H1 (cell line): ENCODE measurements around the gene SLX4IP. TPM values are rescaled to one million over a fixed set of nuclear protein-coding genes. Genes with fewer than 3 reads are reported as not detected.

Source experiments
- CTCF ChIA-PET: fragments of 300-600 bp; sonication (Branson Sonifier 250); formaldehyde crosslinking; loops from one replicate; lab custom pipeline; 2021; ENCODE audit not compliant: partially characterized antibody; lab: Charles Lee
- POLR2A ChIA-PET: fragments of 300-600 bp; sonication (Branson Sonifier 250); formaldehyde crosslinking; loops from one replicate; lab custom pipeline; 2021; ENCODE audit warnings: inconsistent platforms; ENCODE audit not compliant: partially characterized antibody; lab: Charles Lee
- DNase-seq, 2 experiments: peaks; one replicate each; pipeline versions ENCODE4 v3.0.0 to v3.0.0-alpha.2; 2010 to 2022; ENCODE audit warnings: low spot score in 2 of 2, low read depth in 1 of 2, mixed read lengths in 1 of 2
- FAIRE-seq: peaks from 2 replicates; lab custom pipeline; 2011; peaks lifted over from hg19 to GRCh38; lab: Jason Lieb, UNC
- H2AFZ ChIP-seq: 2 replicates; pipeline ENCODE4 v1.8.1; 2012; ENCODE audit warnings: low read length, inconsistent platforms
- H2AK5ac ChIP-seq: 2 replicates; pipeline ENCODE4 v1.6.1; 2013; ENCODE audit warnings: low read depth, low read length
- H2BK120ac ChIP-seq: replicated peaks from 2 replicates; pipeline ENCODE3; 2013; ENCODE audit warnings: low read depth, low read length, inconsistent platforms
- H2BK12ac ChIP-seq: 2 replicates; pipeline ENCODE4 v1.6.1; 2013; ENCODE audit warnings: low read depth, low read length
- H2BK15ac ChIP-seq: 2 replicates; pipeline ENCODE4 v1.6.1; 2013; ENCODE audit warnings: low read length
- H2BK20ac ChIP-seq: 2 replicates; pipeline ENCODE4 v1.6.1; 2013; ENCODE audit warnings: low read length
- H2BK5ac ChIP-seq: 2 replicates; pipeline ENCODE4 v1.6.1; 2013; ENCODE audit warnings: low read depth, low read length
- H3K14ac ChIP-seq: 2 replicates; pipeline ENCODE4 v1.6.1; 2013; ENCODE audit warnings: inconsistent platforms; ENCODE audit not compliant: insufficient read length
- H3K18ac ChIP-seq: 2 replicates; pipeline ENCODE4 v1.6.1; 2013; ENCODE audit warnings: low read length; ENCODE audit errors: extremely low read depth
- H3K23ac ChIP-seq: 2 replicates; pipeline ENCODE4 v1.6.1; 2013; ENCODE audit warnings: inconsistent platforms; ENCODE audit not compliant: insufficient read length
- H3K23me2 ChIP-seq: 2 replicates; pipeline ENCODE4 v1.6.1; 2013; ENCODE audit warnings: low read depth, low read length
- H3K27ac ChIP-seq: 2 replicates; pipeline ENCODE4 v1.6.1; 2011; ENCODE audit warnings: low read depth, low read length, inconsistent platforms
- H3K27me3 ChIP-seq, 4 experiments: replicated peaks in 1 of 4; 1 replicate in 1 of 4; 2 replicates in 3 of 4; pipeline versions ENCODE4 v1.6.1 to v1.8.1; 2011 to 2013; ENCODE audit warnings: low read length in 3 of 4, mild to moderate bottlenecking in 3 of 4, inconsistent platforms in 2 of 4, mixed read lengths in 2 of 4, moderate library complexity in 1 of 4; ENCODE audit not compliant: control insufficient read depth in 3 of 4, insufficient read depth in 3 of 4; ENCODE audit errors: extremely low read depth in 1 of 4
- H3K36me3 ChIP-seq, 4 experiments: 2 replicates each; pipeline versions ENCODE4 v1.6.1 to v1.8.1; 2011 to 2013; ENCODE audit warnings: mild to moderate bottlenecking in 4 of 4, low read length in 3 of 4, moderate library complexity in 2 of 4, control low read depth in 1 of 4, inconsistent platforms in 1 of 4; ENCODE audit not compliant: insufficient read depth in 4 of 4, control insufficient read depth in 2 of 4
- H3K4ac ChIP-seq: replicated peaks from 2 replicates; pipeline ENCODE3; 2013; ENCODE audit warnings: low read length, low read depth, mixed read lengths, inconsistent platforms; ENCODE audit not compliant: insufficient read length
- H3K4me1 ChIP-seq, 4 experiments: replicated peaks in 1 of 4; 1 replicate in 1 of 4; 2 replicates in 3 of 4; pipeline versions ENCODE4 v1.6.1 to v1.8.1; 2011 to 2013; ENCODE audit warnings: low read length in 3 of 4, inconsistent platforms in 2 of 4, mixed read lengths in 1 of 4; ENCODE audit not compliant: insufficient read depth in 4 of 4, control insufficient read depth in 3 of 4
- H3K4me2 ChIP-seq, 2 experiments: 2 replicates each; pipeline versions ENCODE4 v1.6.1 to v1.8.1; 2011 to 2013; ENCODE audit warnings: low read depth in 2 of 2, low read length in 2 of 2, control low read depth in 1 of 2, inconsistent platforms in 1 of 2, mild to moderate bottlenecking in 1 of 2; ENCODE audit not compliant: insufficient read depth in 1 of 2
- H3K4me3 ChIP-seq, 4 experiments: fragments of 200-600, 300-600 bp in 1 of 4; sonication (generic), shearing (Covaris generic), sonication (Bioruptor Twin) in 1 of 4; 2 replicates each; pipeline versions ENCODE4 v1.5.1 to v1.8.1; 2011 to 2016; ENCODE audit warnings: low read length in 4 of 4, low read depth in 3 of 4, control low read depth in 2 of 4, inconsistent platforms in 2 of 4, mild to moderate bottlenecking in 2 of 4, mixed read lengths in 1 of 4, moderate library complexity in 1 of 4; ENCODE audit not compliant: insufficient read depth in 2 of 4; ENCODE audit errors: extremely low read depth in 1 of 4
- H3K56ac ChIP-seq: replicated peaks from 2 replicates; pipeline ENCODE3; 2013; ENCODE audit warnings: low read depth, mild to moderate bottlenecking, mixed read lengths, low read length, inconsistent platforms; ENCODE audit not compliant: insufficient read length
- H3K79me1 ChIP-seq: 2 replicates; pipeline ENCODE4 v1.6.1; 2013; ENCODE audit warnings: low read depth, low read length, control low read depth
- H3K79me2 ChIP-seq, 2 experiments: 2 replicates each; pipeline versions ENCODE4 v1.6.1 to v1.8.1; 2012 to 2013; ENCODE audit warnings: low read length in 2 of 2, mild to moderate bottlenecking in 2 of 2, inconsistent platforms in 1 of 2; ENCODE audit not compliant: insufficient read depth in 2 of 2, control insufficient read depth in 1 of 2
- H3K9ac ChIP-seq, 4 experiments: replicated peaks in 1 of 4; 1 replicate in 1 of 4; 2 replicates in 3 of 4; pipeline versions ENCODE4 v1.6.1 to v1.8.1; 2011 to 2013; ENCODE audit warnings: low read depth in 3 of 4, low read length in 3 of 4, control low read depth in 2 of 4, mild to moderate bottlenecking in 2 of 4, moderate library complexity in 2 of 4, inconsistent platforms in 1 of 4; ENCODE audit errors: extremely low read depth in 1 of 4
- H3K9me3 ChIP-seq, 2 experiments: 2 replicates each; pipeline versions ENCODE4 v1.6.1 to v1.8.1; 2012 to 2013; ENCODE audit warnings: mild to moderate bottlenecking in 2 of 2, moderate library complexity in 2 of 2, control low read depth in 1 of 2, inconsistent platforms in 1 of 2, low read depth in 1 of 2, low read length in 1 of 2, mixed read lengths in 1 of 2; ENCODE audit not compliant: insufficient read depth in 2 of 2
- H4K20me1 ChIP-seq, 2 experiments: replicated peaks in 1 of 2; 2 replicates each; pipeline versions ENCODE3 to v1.8.1; 2011 to 2013; ENCODE audit warnings: inconsistent platforms in 2 of 2, low read length in 2 of 2, mild to moderate bottlenecking in 1 of 2; ENCODE audit not compliant: insufficient read depth in 2 of 2, control insufficient read depth in 1 of 2
- H4K5ac ChIP-seq: 2 replicates; pipeline ENCODE4 v1.6.1; 2013; ENCODE audit warnings: low read length, low read depth, mixed read lengths, inconsistent platforms; ENCODE audit not compliant: insufficient read length
- H4K8ac ChIP-seq: 2 replicates; pipeline ENCODE4 v1.8.0; 2013; ENCODE audit warnings: mild to moderate bottlenecking, moderate library complexity, low read length, inconsistent platforms; ENCODE audit not compliant: insufficient read depth; ENCODE audit errors: extremely low read depth
- H4K91ac ChIP-seq: replicated peaks from 2 replicates; pipeline ENCODE3; 2013; ENCODE audit warnings: low read length, mixed read lengths, inconsistent platforms; ENCODE audit not compliant: insufficient read length
- ATF3 ChIP-seq: IDR thresholded peaks from 2 replicates; pipeline ENCODE4 v1.6.1; 2011; ENCODE audit warnings: low read depth, mild to moderate bottlenecking, low read length; ENCODE audit not compliant: insufficient read depth
- RAD21 ChIP-seq, 2 experiments: IDR thresholded peaks in 1 of 2; conservative IDR thresholded peaks in 1 of 2; 2 replicates each; pipeline ENCODE4 v1.6.1; 2011; ENCODE audit warnings: low read depth in 2 of 2, low read length in 2 of 2, improper control_type of control experiment in 1 of 2, inconsistent platforms in 1 of 2, mild to moderate bottlenecking in 1 of 2, moderate library complexity in 1 of 2
- SP1 ChIP-seq: IDR thresholded peaks from 2 replicates; pipeline ENCODE4 v1.6.1; 2011; ENCODE audit warnings: low read depth, low read length
- TCF12 ChIP-seq: IDR thresholded peaks from 2 replicates; pipeline ENCODE4 v1.6.1; 2011; ENCODE audit warnings: low read depth, mild to moderate bottlenecking, low read length
- WGBS, 2 experiments: shearing (Covaris generic) in 1 of 2; methylation state at CpG; one replicate each; pipeline versions ENCODE4 v1.1.6 to v1.1.7; 2013 to 2015; ENCODE audit warnings: low lambda C conversion rate in 2 of 2, mixed read lengths in 2 of 2, inconsistent platforms in 1 of 2, low coverage in 1 of 2, missing lambda C conversion rate in 1 of 2; ENCODE audit not compliant: insufficient replicate concordance in 2 of 2, insufficient coverage in 1 of 2, insufficient read length in 1 of 2; ENCODE audit errors: extremely low coverage in 1 of 2, missing lambda C conversion rate in 1 of 2; 5-methylcytosine and 5-hydroxymethylcytosine counted together
- polyA plus RNA-seq, 7 experiments: library from polyadenylated mRNA; depleted of rRNA in 3 of 7; stranded (reverse) in 5 of 7; unstranded in 2 of 7; fragments of >200 nt in 5 of 7; fragments of 200-250 nt in 2 of 7; gene quantifications; 1 replicate in 5 of 7; 2 replicates in 1 of 7; 4 replicates in 1 of 7; pipeline versions ENCODE4 v1.2.1 to v1.2.3, GENCODE V29; 2011 to 2013; ENCODE audit warnings: missing spikeins in 2 of 7, mixed read lengths in 2 of 7
- total RNA-seq: library from RNA; stranded (reverse); fragmentation: NEBNext Ultra II Directional; extraction: Animal tissue kit (Norgen Biotek cat#: 25700); gene quantifications from 2 replicates; pipeline ENCODE4 v1.2.1, GENCODE V29; 2021

The SLX4IP gene
- total and polyA plus RNA-seq, 2 of the 8 experiments (the other 6 are each of a cell fraction or from before 2014, with no cell fraction given) = 2.4 to 8.7 TPM

GRCh38 chr20:10611357-10611756 lies 176.3 kb downstream of the SLX4IP start:
- no peaks in the 10 kb centered on the region for H3K27me3 ChIP-seq
- H2BK5ac ChIP-seq = no peak overlapping the region
- peak in 1 of 2 experiments; percentile 77 for DNase-seq
- no peak overlapping the region for H3K14ac ChIP-seq
- no peaks in the 10 kb centered on the region for H3K4me1 ChIP-seq
- H3K9ac ChIP-seq = no peak overlapping the region
- no peak overlapping the region for H3K4ac ChIP-seq
- no peak overlapping the region for H4K8ac ChIP-seq
- H2BK20ac ChIP-seq = no peak overlapping the region
- H3K23ac ChIP-seq = no peak overlapping the region
- H3K79me2 ChIP-seq = no peaks in the 10 kb centered on the region
- H3K9me3 ChIP-seq = no peaks in the 10 kb centered on the region
- H4K5ac ChIP-seq = no peak overlapping the region
- H2AK5ac ChIP-seq = no peak overlapping the region
- H3K4me3 ChIP-seq = no peak overlapping the region
- ChIA-PET CTCF (interaction anchor here (0.7 to 1.4 kb wide), 16 partner anchors 10 to 1349 kb away, joined by 3 to 9 read pairs (median 3); no protein-coding TSS in a partner anchor), POLR2A (no interaction called here)
- H3K18ac ChIP-seq = no peak overlapping the region
- H3K79me1 ChIP-seq = no peaks in the 10 kb centered on the region; the same call in 1 of the 2 replicates
- H3K27ac ChIP-seq = no peak overlapping the region
- FAIRE-seq = no peak
- no peak overlapping the region for H3K56ac ChIP-seq
- no peak overlapping the region for H2AFZ ChIP-seq
- no peak overlapping the region for H2BK120ac ChIP-seq
- 67% methylated on average over 1 of the region's 1 CpG; no CpG with 5 or more reads in 1 of the 2 experiments for WGBS, 2 experiments
- no peaks in the 10 kb centered on the region for H4K20me1 ChIP-seq
- H3K23me2 ChIP-seq = no peaks in the 10 kb centered on the region
- H3K36me3 ChIP-seq = no peaks in the 10 kb centered on the region; a peak in 1 of 8 replicates
- H3K4me2 ChIP-seq = no peak overlapping the region
- H2BK15ac ChIP-seq = no peak overlapping the region
- no peak overlapping the region for H2BK12ac ChIP-seq
- H4K91ac ChIP-seq = no peak overlapping the region
- TF ChIP-seq SP1 (no peak), TCF12 (no peak), ATF3 (no peak), RAD21 (IDR thresholded peaks at IDR 0.05 in 1 of 2, conservative IDR thresholded peaks at IDR 0.05 in 1 of 2; ENCODE audit: low read depth in 2 of 2, low read length in 2 of 2) (peak; percentile 87 to 88)
